Lung (tissue), 12 donors: ENCODE results near the gene CYTH1. TPM values are rescaled to one million over a fixed set of nuclear protein-coding genes. Genes with fewer than 3 reads are reported as not detected.

Experiments used
- ATAC-seq: fragments of 200-7000 bp; cut with Tn5 transposase; one replicate; pipeline ENCODE4 v1.9.1; 2020; ENCODE audit warnings: moderate number of reproducible peaks; ENCODE audit not compliant: insufficient read depth, low FRiP score
- DNase-seq, 3 donors: peaks; one replicate each; pipeline ENCODE4 v3.0.0-alpha.2; 2013 to 2017
- H3K27ac ChIP-seq, 2 donors: one replicate each; pipeline ENCODE4 v1.5.1; 2013; ENCODE audit warnings: mild to moderate bottlenecking in 2 of 2, moderate library complexity in 2 of 2, control low read depth in 1 of 2, inconsistent platforms in 1 of 2, low read depth in 1 of 2, low read length in 1 of 2
- H3K27me3 ChIP-seq, 3 donors: one replicate each; pipeline ENCODE4 v1.5.1; 2013; ENCODE audit warnings: low read length in 2 of 3; ENCODE audit not compliant: control insufficient read depth in 3 of 3, insufficient read depth in 3 of 3
- H3K36me3 ChIP-seq, 4 donors: one replicate each; pipeline ENCODE4 v1.5.1; 2013; ENCODE audit warnings: low read length in 4 of 4, mild to moderate bottlenecking in 1 of 4, moderate library complexity in 1 of 4; ENCODE audit not compliant: control insufficient read depth in 4 of 4, insufficient read depth in 4 of 4
- H3K4me1 ChIP-seq, 5 donors: one replicate each; pipeline ENCODE4 v1.5.1; 2013; ENCODE audit warnings: low read length in 5 of 5, mild to moderate bottlenecking in 2 of 5, moderate library complexity in 1 of 5; ENCODE audit not compliant: control insufficient read depth in 5 of 5, insufficient read depth in 5 of 5
- H3K4me3 ChIP-seq: one replicate; pipeline ENCODE4 v1.5.1; 2013; ENCODE audit warnings: mild to moderate bottlenecking, control low read depth, moderate library complexity
- H3K9ac ChIP-seq, 2 donors: one replicate each; pipeline ENCODE4 v1.5.1; 2013; ENCODE audit warnings: low read length in 2 of 2, control low read depth in 1 of 2; ENCODE audit not compliant: insufficient read depth in 1 of 2
- H3K9me3 ChIP-seq, 4 donors: one replicate each; pipeline ENCODE4 v1.5.1; 2013; ENCODE audit warnings: low read length in 3 of 4, mild to moderate bottlenecking in 1 of 4, moderate library complexity in 1 of 4; ENCODE audit not compliant: control insufficient read depth in 4 of 4, insufficient read depth in 3 of 4
- CTCF ChIP-seq: IDR thresholded peaks from 2 replicates; pipeline ENCODE4 v1.5.1; 2012; ENCODE audit warnings: mild to moderate bottlenecking; ENCODE audit errors: control extremely low read depth, extremely low read depth
- WGBS, 2 donors: extraction: QIAGEN DNeasy Blood & Tissue Kit; methylation state at CpG; one replicate each; pipeline ENCODE4 v1.1.7; 2013; 5-methylcytosine and 5-hydroxymethylcytosine counted together
- polyA plus RNA-seq, 2 donors: library from polyadenylated mRNA; stranded (reverse); fragments of 200-250 nt; gene quantifications; one replicate each; pipeline ENCODE4 v1.2.1, GENCODE V29; 2013
- total RNA-seq, 2 donors: library from RNA; depleted of rRNA in 1 of 2; stranded (reverse); fragments of >200 nt in 1 of 2; gene quantifications; one replicate each; pipeline ENCODE4 v1.2.1, GENCODE V29; 2014 to 2021
- donor health status: control.
- donor health status: control.
- donor health status: Bipolar disorder and iron deficiency.
- donor health status: healthy.
- donor health status: DM: yes; HTN: yes; CAD: no.

Gene CYTH1
- total and polyA plus RNA-seq, 4 donors = 50.5 to 97.2 (median 76.0) TPM

DNA sequence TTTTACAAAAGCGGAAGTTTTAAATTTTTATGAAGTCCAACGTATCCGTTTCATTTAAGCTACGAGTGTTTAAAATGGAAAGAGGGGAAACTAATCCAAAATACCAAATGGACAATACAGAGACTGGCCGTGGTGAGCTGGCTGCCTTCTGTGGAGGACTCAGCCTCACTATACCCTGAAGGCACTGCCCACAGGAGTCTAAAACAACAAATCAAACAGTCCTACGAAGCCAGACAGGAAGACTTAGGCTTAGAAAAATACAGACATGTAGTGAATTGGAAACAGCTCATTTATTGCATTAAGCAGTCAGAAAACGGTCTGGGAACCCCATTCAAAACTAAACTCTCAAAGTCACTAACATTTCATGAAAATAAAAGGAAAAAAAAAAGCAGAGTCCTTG, 75.1 kb downstream of the CYTH1 start:
- H3K4me1 ChIP-seq = peaks cover 1 to 26% (median 10%) of the 10 kb centered on the region in 5 donors
- no peaks in the 10 kb centered on the region for H3K27me3 ChIP-seq
- DNase-seq (no peak), ATAC-seq (no peak)
- TF ChIP-seq CTCF = no peak
- H3K4me3 ChIP-seq = no peak overlapping the region
- WGBS, 2 donors = 91 to 95% methylated on average over 7 of the region's 7 CpGs
- H3K9ac ChIP-seq = no peak overlapping the region
- H3K9me3 ChIP-seq = no peaks in the 10 kb centered on the region
- H3K36me3 ChIP-seq = peaks cover 0 to 22% (median 8%) of the 10 kb centered on the region in 4 donors
- H3K27ac ChIP-seq = no peak overlapping the region

DNA sequence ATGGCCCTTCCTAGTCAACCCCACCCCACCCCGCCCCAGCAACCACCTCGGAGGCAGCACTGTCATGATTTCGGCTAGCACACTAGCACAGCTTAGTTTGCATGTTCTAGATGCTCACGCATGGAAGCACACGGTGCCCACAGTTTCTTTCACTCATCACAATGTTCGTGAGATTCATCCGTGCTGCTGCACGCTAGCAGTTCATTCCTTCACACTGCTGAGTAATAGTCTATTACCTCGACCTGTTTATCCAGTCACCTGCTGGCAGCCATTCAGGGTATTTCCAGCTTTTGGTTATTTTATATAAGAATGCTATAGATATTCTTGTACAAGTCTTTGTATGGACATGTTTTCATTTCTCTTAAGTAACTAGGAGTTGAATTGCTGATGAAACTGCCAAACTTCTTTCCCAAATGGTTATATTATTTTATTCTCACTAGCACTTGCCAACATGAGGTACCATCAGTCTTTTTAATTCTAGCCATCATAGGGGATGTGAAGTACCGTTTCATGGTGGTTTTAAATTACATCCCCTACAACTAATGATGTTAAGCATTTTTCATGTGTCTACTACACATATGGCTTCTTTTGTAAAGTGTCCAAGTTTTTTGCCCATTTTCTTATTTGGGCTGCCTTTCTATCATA, 75.7 kb downstream of the CYTH1 start:
- peaks cover 1 to 26% (median 10%) of the 10 kb centered on the region in 5 donors for H3K4me1 ChIP-seq
- H3K36me3 ChIP-seq = peaks cover 2 to 28% (median 14%) of the 10 kb centered on the region in 4 donors
- ATAC-seq (no peak), DNase-seq (no peak)
- H3K27ac ChIP-seq = peak overlapping the region in 1 of 2 donors; percentile 33
- no peak overlapping the region for H3K9ac ChIP-seq
- no peak for TF ChIP-seq CTCF
- WGBS, 2 donors = 77 to 91% methylated on average over 10 of the region's 10 CpGs
- no peaks in the 10 kb centered on the region for H3K9me3 ChIP-seq
- no peaks in the 10 kb centered on the region for H3K27me3 ChIP-seq
- no peak overlapping the region for H3K4me3 ChIP-seq

DNA sequence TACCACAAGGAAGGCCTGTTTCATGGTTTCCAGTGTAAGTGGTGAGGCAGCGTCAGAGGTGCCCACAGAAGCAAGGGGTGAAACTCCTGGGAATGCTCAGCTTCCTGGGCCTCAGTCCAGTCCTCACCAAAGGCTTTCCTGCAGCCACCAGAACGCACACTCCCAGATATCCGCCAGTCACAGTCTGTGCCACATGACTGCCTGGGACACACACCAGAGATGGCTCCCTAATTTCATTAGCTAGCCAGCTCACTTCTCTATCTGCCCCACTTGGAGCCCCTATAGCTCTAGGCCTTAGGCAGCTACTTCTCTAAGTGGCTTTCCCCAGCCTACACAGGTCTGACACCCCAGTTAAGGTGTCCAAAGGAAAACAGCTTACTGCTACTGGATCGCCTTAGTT, 77.0 kb downstream of the CYTH1 start:
- no peak for TF ChIP-seq CTCF
- H3K36me3 ChIP-seq = peaks cover 5 to 33% (median 16%) of the 10 kb centered on the region in 4 donors
- WGBS, 2 donors = 91 to 93% methylated on average over 4 of the region's 4 CpGs
- H3K27me3 ChIP-seq = no peaks in the 10 kb centered on the region
- H3K4me3 ChIP-seq = no peak overlapping the region
- H3K27ac ChIP-seq = no peak overlapping the region
- DNase-seq = no peak
- no peaks in the 10 kb centered on the region for H3K9me3 ChIP-seq
- no peak for ATAC-seq
- peaks cover 0 to 20% (median 10%) of the 10 kb centered on the region in 5 donors for H3K4me1 ChIP-seq
- H3K9ac ChIP-seq = no peak overlapping the region

- Histone ChIP-seq H3K36me3 (peaks cover 5 to 36% (median 20%) of the 10 kb centered on the region in 4 donors), H3K27ac (no peak overlapping the region), H3K4me3 (no peak overlapping the region), H3K9ac (no peak overlapping the region), H3K27me3 (no peaks in the 10 kb centered on the region), H3K4me1 (peaks cover 0 to 16% (median 6%) of the 10 kb centered on the region in 5 donors), H3K9me3 (no peaks in the 10 kb centered on the region)
- TF ChIP-seq CTCF = no peak
- DNase-seq (no peak), ATAC-seq (no peak)
- WGBS, 2 donors = 95 to 98% methylated on average over 3 of the region's 3 CpGs
Measured at GRCh38 chr17:78704594-78704993, 77.5 kb downstream of the CYTH1 start.
